ENCODE measurements around the gene FLVCR1. TPM values are rescaled to one million over a fixed set of nuclear protein-coding genes. Genes with fewer than 3 reads are reported as not detected.

FLVCR1 gene
- total and polyA plus RNA-seq, 9 of the 15 experiments (the other 6 are each of a cell fraction or from before 2014, with no cell fraction given), result 5.2 to 18.0 (median 12.5) TPM

DNA sequence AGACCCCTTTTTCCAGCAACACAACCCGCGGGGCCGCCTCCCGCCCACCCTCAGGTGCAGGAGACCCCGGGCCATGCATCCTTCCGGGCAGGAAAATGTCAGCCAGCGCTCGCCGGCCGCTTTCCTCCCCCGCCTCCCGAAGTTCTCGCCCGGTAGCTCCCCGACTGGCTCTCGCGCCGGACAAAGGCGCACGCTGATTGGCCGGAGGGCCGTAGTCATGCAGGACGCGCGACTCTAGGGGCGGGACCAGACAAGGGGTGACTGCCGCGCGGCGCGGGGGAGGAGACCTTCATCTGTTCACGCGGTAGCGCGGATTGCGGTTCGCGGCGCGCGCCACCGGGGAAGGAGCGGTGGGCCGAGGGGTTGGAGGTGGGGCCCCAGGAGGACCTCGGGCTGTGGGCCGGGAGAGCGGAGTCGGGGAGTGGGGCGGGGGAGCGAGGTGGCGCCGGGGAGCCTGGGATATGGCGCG, at the start of gene FLVCR1 (continued):
- TF ChIP-seq YY1 (IDR thresholded peaks at IDR 0.05; ENCODE audit: borderline replicate concordance in 1 of 3, control insufficient read depth in 1 of 3, extremely low read depth in 1 of 3, insufficient read depth in 3 of 3, insufficient read length in 1 of 3, insufficient replicate concordance in 2 of 3, low read depth in 1 of 3, low read length in 2 of 3), result peak in 2 of 3 experiments; percentile 78 to 83
- TF ChIP-seq RHOXF2B (CRISPR knock-in tag; conservative IDR thresholded peaks at IDR 0.05), result 0 out of 2 replicates have a peak, but pooled peaks have one; percentile 46
- no peak for TF ChIP-seq ZNF766 (CRISPR knock-in tag; conservative IDR thresholded peaks at IDR 0.05)
- TF ChIP-seq, protein P1, sequence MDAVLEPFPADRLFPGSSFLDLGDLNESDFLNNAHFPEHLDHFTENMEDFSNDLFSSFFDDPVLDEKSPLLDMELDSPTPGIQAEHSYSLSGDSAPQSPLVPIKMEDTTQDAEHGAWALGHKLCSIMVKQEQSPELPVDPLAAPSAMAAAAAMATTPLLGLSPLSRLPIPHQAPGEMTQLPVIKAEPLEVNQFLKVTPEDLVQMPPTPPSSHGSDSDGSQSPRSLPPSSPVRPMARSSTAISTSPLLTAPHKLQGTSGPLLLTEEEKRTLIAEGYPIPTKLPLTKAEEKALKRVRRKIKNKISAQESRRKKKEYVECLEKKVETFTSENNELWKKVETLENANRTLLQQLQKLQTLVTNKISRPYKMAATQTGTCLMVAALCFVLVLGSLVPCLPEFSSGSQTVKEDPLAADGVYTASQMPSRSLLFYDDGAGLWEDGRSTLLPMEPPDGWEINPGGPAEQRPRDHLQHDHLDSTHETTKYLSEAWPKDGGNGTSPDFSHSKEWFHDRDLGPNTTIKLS (IDR thresholded peaks at IDR 0.05; ENCODE audit: borderline replicate concordance, low read depth), result peak; percentile 80; the same call in 1 of the 2 replicates
- TF ChIP-seq TBL1XR1 (IDR thresholded peaks at IDR 0.05; ENCODE audit: low read length in 2 of 2), result 0 out of 4 replicates have a peak, but pooled peaks have one; percentile 12 to 32
- TF ChIP-seq CHD2 (IDR thresholded peaks at IDR 0.05; ENCODE audit: low read depth, low read length), result peak; percentile 88
- peak; percentile 21; the same call in 1 of the 2 replicates for TF ChIP-seq AFF4 (CRISPR knock-in tag; IDR thresholded peaks at IDR 0.05)
- TF ChIP-seq KDM4B (IDR thresholded peaks at IDR 0.05; ENCODE audit: borderline replicate concordance in 2 of 2, low read depth in 1 of 2), result peak in 1 of 2 experiments; percentile 75; a peak in 1 of 4 replicates
- 0 out of 4 replicates have a peak, but pooled peaks of 1 of the 2 experiments have one; percentile 76 for TF ChIP-seq NONO (IDR thresholded peaks at IDR 0.05; ENCODE audit: low read depth in 2 of 2, low read length in 1 of 2)
- peak; percentile 76; the same call in 1 of the 2 replicates for TF ChIP-seq SP1 (CRISPR knock-in tag; IDR thresholded peaks at IDR 0.05)
- peak; percentile 92 for TF ChIP-seq CREM (IDR thresholded peaks at IDR 0.05; ENCODE audit: low read depth)
- no peak for TF ChIP-seq NCOA4 (IDR thresholded peaks at IDR 0.05; ENCODE audit: partially characterized antibody)
- no peak for TF ChIP-seq NCOA6 (IDR thresholded peaks at IDR 0.05)
- TF ChIP-seq NR1H2 (CRISPR knock-in tag; IDR thresholded peaks at IDR 0.05), result 0 out of 2 replicates have a peak, but pooled peaks have one; percentile 8
- TF ChIP-seq ZBTB11 (CRISPR knock-in tag; IDR thresholded peaks at IDR 0.05), result peak in 1 of 3 experiments; percentile 81; a peak in 2 of 6 replicates
- TF ChIP-seq ELF4 (CRISPR knock-in tag; IDR thresholded peaks at IDR 0.05), result 0 out of 2 replicates have a peak, but pooled peaks have one; percentile 39
- no peak for TF ChIP-seq BRCA1 (IDR thresholded peaks at IDR 0.05)
- no peak for TF ChIP-seq BRCA1 (CRISPR knock-in tag; IDR thresholded peaks at IDR 0.05)
